SK-N-SH (cell line): ENCODE data around the gene TTC9. TPM values are rescaled to one million over a fixed set of nuclear protein-coding genes. Genes with fewer than 3 reads are reported as not detected.
A peak's percentile ranks its signal among the peaks of the same experiment; 100 is the strongest.

Experiments used
- CTCF ChIA-PET: fragments of 300-600, 350-600 bp; formaldehyde crosslinking; extraction: SDS; loops from one replicate; lab custom pipeline; 2021; lab: Yijun Ruan, JAX
- POLR2A ChIA-PET: fragments of 350-600 bp; sonication (Branson Sonifier 250); formaldehyde crosslinking; extraction: SDS; loops from one replicate; lab custom pipeline; 2020; ENCODE audit warnings: antibody characterized with exemption, inconsistent platforms; lab: Yijun Ruan, JAX
- DNase-seq: peaks from one replicate; pipeline ENCODE4 v3.0.0; 2012
- H2AFZ ChIP-seq: fragments of 200-600 bp; sonication (generic); 2 replicates; pipeline ENCODE4 v1.8.1; 2016; ENCODE audit warnings: antibody characterized with exemption, mild to moderate bottlenecking, low read depth
- H3F3A ChIP-seq: fragments of 200-600 bp; sonication (generic); replicated peaks from 2 replicates; pipeline ENCODE3; 2016; ENCODE audit warnings: antibody characterized with exemption, mild to moderate bottlenecking; ENCODE audit not compliant: insufficient read depth
- H3K27ac ChIP-seq, 2 experiments: fragments of 200-500 bp in 1 of 2; fragments of 200-600 bp in 1 of 2; sonication (Bioruptor generic) in 1 of 2; sonication (generic), shearing (Covaris generic) in 1 of 2; 2 replicates each; pipeline versions ENCODE4 v1.5.1 to v1.6.1; 2014 to 2016; ENCODE audit warnings: low read depth in 2 of 2, inconsistent platforms in 1 of 2, low read length in 1 of 2, mild to moderate bottlenecking in 1 of 2, mixed read lengths in 1 of 2
- H3K27me3 ChIP-seq: fragments of 200-600 bp; sonication (generic), shearing (Covaris generic); 2 replicates; pipeline ENCODE4 v1.6.1; 2016; ENCODE audit warnings: mixed run types; ENCODE audit not compliant: insufficient read depth
- H3K36me3 ChIP-seq, 2 experiments: fragments of 200-500 bp in 1 of 2; fragments of 200-600 bp in 1 of 2; sonication (Bioruptor generic) in 1 of 2; sonication (generic) in 1 of 2; replicated peaks in 1 of 2; 2 replicates each; pipeline versions ENCODE3 to v1.5.1; 2014 to 2016; ENCODE audit warnings: low read length in 1 of 2, mild to moderate bottlenecking in 1 of 2; ENCODE audit not compliant: insufficient read depth in 2 of 2, control insufficient read depth in 1 of 2
- H3K4me1 ChIP-seq, 2 experiments: fragments of 200-500 bp in 1 of 2; fragments of 200-600 bp in 1 of 2; sonication (Bioruptor generic) in 1 of 2; sonication (generic), shearing (Covaris generic) in 1 of 2; 2 replicates each; pipeline versions ENCODE4 v1.5.1 to v1.6.1; 2014 to 2016; ENCODE audit warnings: low read depth in 1 of 2, low read length in 1 of 2, mixed run types in 1 of 2; ENCODE audit not compliant: insufficient read depth in 2 of 2, control insufficient read depth in 1 of 2
- H3K4me2 ChIP-seq: fragments of 200-600 bp; sonication (generic), shearing (Covaris generic); 2 replicates; pipeline ENCODE4 v1.6.1; 2017; ENCODE audit warnings: mixed run types
- H3K4me3 ChIP-seq, 2 experiments: fragments of 200-500 bp in 1 of 2; fragments of 200-600 bp in 1 of 2; sonication (Bioruptor generic) in 1 of 2; sonication (generic), shearing (Covaris generic) in 1 of 2; 2 replicates each; pipeline versions ENCODE4 v1.5.1 to v1.8.1; 2014 to 2016; ENCODE audit warnings: low read depth in 2 of 2, inconsistent platforms in 1 of 2, low read length in 1 of 2, mild to moderate bottlenecking in 1 of 2, mixed read lengths in 1 of 2, moderate library complexity in 1 of 2
- H3K79me2 ChIP-seq: fragments of 200-600 bp; sonication (generic); 2 replicates; pipeline ENCODE4 v1.8.1; 2017; ENCODE audit warnings: mild to moderate bottlenecking; ENCODE audit not compliant: insufficient read depth
- H3K9ac ChIP-seq: fragments of 200-600 bp; sonication (generic); 2 replicates; pipeline ENCODE4 v1.6.1; 2017; ENCODE audit warnings: mixed run types
- H3K9me2 ChIP-seq: fragments of 200-600 bp; sonication (generic); 2 replicates; pipeline ENCODE4 v1.6.1; 2017; ENCODE audit warnings: mixed run types
- H3K9me3 ChIP-seq: fragments of 200-600 bp; sonication (generic); 2 replicates; pipeline ENCODE4 v1.6.1; 2017; ENCODE audit warnings: mixed run types, mild to moderate bottlenecking, moderate library complexity
- H4K20me1 ChIP-seq: fragments of 200-600 bp; sonication (generic); 2 replicates; pipeline ENCODE4 v1.6.1; 2017; ENCODE audit warnings: mild to moderate bottlenecking, mixed run types; ENCODE audit not compliant: insufficient read depth
- CTCF ChIP-seq: fragments of 200-600 bp; sonication (generic); IDR thresholded peaks from 2 replicates; pipeline ENCODE4 v1.6.1; 2017; ENCODE audit warnings: antibody characterized with exemption, mild to moderate bottlenecking, moderate library complexity
- ELF1 ChIP-seq: IDR thresholded peaks from 2 replicates; pipeline ENCODE4 v1.4.0; 2012
- EP300 ChIP-seq, 2 experiments: IDR thresholded peaks; 2 replicates each; pipeline versions ENCODE4 v1.4.0 to v1.6.1; 2012; ENCODE audit warnings: borderline replicate concordance in 1 of 2, low read depth in 1 of 2, low read length in 1 of 2
- FOSL2 ChIP-seq: IDR thresholded peaks from 2 replicates; pipeline ENCODE4 v1.4.0; 2012; ENCODE audit warnings: low read depth, mild to moderate bottlenecking, moderate library complexity, borderline replicate concordance
- FOXM1 ChIP-seq: IDR thresholded peaks from 2 replicates; pipeline ENCODE4 v1.4.0; 2012; ENCODE audit warnings: low read depth, mild to moderate bottlenecking
- GABPA ChIP-seq: IDR thresholded peaks from 2 replicates; pipeline ENCODE4 v1.4.0; 2012; ENCODE audit warnings: low read depth, mild to moderate bottlenecking
- GATA2 ChIP-seq: sonication (generic); formaldehyde crosslinking; IDR thresholded peaks from 2 replicates; pipeline ENCODE4 v1.5.0; 2020; ENCODE audit warnings: mild to moderate bottlenecking, missing genetic modification reagents
- MXI1 ChIP-seq: IDR thresholded peaks from 2 replicates; pipeline ENCODE4 v1.6.1; 2012; ENCODE audit warnings: mild to moderate bottlenecking, low read depth, low read length, improper control_type of control experiment
- NRF1 ChIP-seq: IDR thresholded peaks from 2 replicates; pipeline ENCODE4 v1.6.1; 2012; ENCODE audit warnings: low read depth, mild to moderate bottlenecking, low read length
- POLR2AphosphoS5 ChIP-seq: IDR thresholded peaks from 2 replicates; pipeline ENCODE4 v1.6.1; 2012; ENCODE audit warnings: low read depth, low read length
- RCOR1 ChIP-seq: fragments of 150-350 bp; IDR thresholded peaks from 2 replicates; pipeline ENCODE4 v1.6.1; 2017; ENCODE audit warnings: antibody characterized with exemption, low read length
- REST ChIP-seq: IDR thresholded peaks from 2 replicates; pipeline ENCODE4 v1.6.1; 2012; ENCODE audit warnings: mild to moderate bottlenecking, low read depth, low read length, moderate library complexity
- RFX5 ChIP-seq: IDR thresholded peaks from 2 replicates; pipeline ENCODE4 v1.6.1; 2012; ENCODE audit warnings: mild to moderate bottlenecking, improper control_type of control experiment, low read length
- RXRA ChIP-seq: IDR thresholded peaks from 2 replicates; pipeline ENCODE4 v1.4.0; 2012; ENCODE audit warnings: low read depth, mild to moderate bottlenecking, borderline replicate concordance
- SMC3 ChIP-seq: IDR thresholded peaks from 2 replicates; pipeline ENCODE4 v1.6.1; 2012; ENCODE audit warnings: low read depth, low read length, improper control_type of control experiment
- TAF1 ChIP-seq: IDR thresholded peaks from 2 replicates; pipeline ENCODE4 v1.6.1; 2012; ENCODE audit warnings: low read depth, mild to moderate bottlenecking, low read length, moderate library complexity, borderline replicate concordance
- TCF12 ChIP-seq: IDR thresholded peaks from 2 replicates; pipeline ENCODE4 v1.4.0; 2012
- USF2 ChIP-seq: fragments of 150-350 bp; IDR thresholded peaks from 2 replicates; pipeline ENCODE4 v1.6.1; 2017; ENCODE audit warnings: antibody characterized with exemption, low read length, low read depth, borderline replicate concordance
- YY1 ChIP-seq: IDR thresholded peaks from 2 replicates; pipeline ENCODE4 v1.4.0; 2012; ENCODE audit warnings: low read depth, mild to moderate bottlenecking
- WGBS: methylation state at CpG from one replicate; pipeline ENCODE4 v1.1.6; 2017; ENCODE audit warnings: low lambda C conversion rate; 5-methylcytosine and 5-hydroxymethylcytosine counted together
- polyA plus RNA-seq, 3 experiments: library from polyadenylated mRNA; depleted of rRNA; stranded (reverse); fragments of >200 nt; gene quantifications; 2 replicates each; pipeline ENCODE4 v1.2.3, GENCODE V29; 2012

Gene TTC9
- polyA plus RNA-seq, 1 of the 3 experiments (the other 2 are of a cell fraction), result 0.33 TPM

- Histone ChIP-seq H4K20me1 (no peaks in the 10 kb centered on the region), H3K4me2 (no peak overlapping the region), H3K79me2 (no peaks in the 10 kb centered on the region), H3K9me2 (no peaks in the 10 kb centered on the region), H3K9me3 (no peaks in the 10 kb centered on the region), H3K4me3 (no peak overlapping the region), H3K27me3 (no peaks in the 10 kb centered on the region), H3K36me3 (no peaks in the 10 kb centered on the region), H3K9ac (no peak overlapping the region), H2AFZ (no peak overlapping the region), H3F3A (no peaks in the 10 kb centered on the region), H3K4me1 (peaks cover 0 to 10% of the 10 kb centered on the region in 2 experiments; a peak in 1 of 4 replicates), H3K27ac (no peak overlapping the region)
- DNase-seq, result no peak
- no peak for TF ChIP-seq CTCF
- TF ChIP-seq SMC3, result no peak
- TF ChIP-seq TAF1, result no peak
- no peak for TF ChIP-seq FOSL2
- no peak for TF ChIP-seq YY1
- no peak for TF ChIP-seq GABPA
- TF ChIP-seq TCF12, result no peak
- no peak for TF ChIP-seq USF2
- no peak for TF ChIP-seq FOXM1
- TF ChIP-seq RFX5, result no peak
- no peak for TF ChIP-seq GATA2 (CRISPR knock-in tag)
- TF ChIP-seq MXI1, result no peak
- 78% methylated on average over 10 of the region's 10 CpGs for WGBS
- CTCF ChIA-PET, result no interaction called here
- POLR2A ChIA-PET, result no interaction called here
Measured at GRCh38 chr14:70692210-70692609, 50.5 kb downstream of the TTC9 start.

- no peak overlapping the region for H3K4me2 ChIP-seq
- no peak for DNase-seq
- ChIA-PET POLR2A (no interaction called here), CTCF (interaction anchor here (0.6 to 4.1 kb wide), 4 partner anchors 12 to 836 kb away, joined by 3 to 16 read pairs (median 4); no protein-coding TSS in a partner anchor)
- H3K36me3 ChIP-seq, result no peaks in the 10 kb centered on the region
- H3K27me3 ChIP-seq, result peaks cover under 1% of the 10 kb centered on the region; the same call in 1 of the 2 replicates
- H3K4me1 ChIP-seq, result peaks cover 0 to 10% of the 10 kb centered on the region in 2 experiments; a peak in 2 of 4 replicates
- H3F3A ChIP-seq, result no peaks in the 10 kb centered on the region
- WGBS, result 11% methylated on average over 2 of the region's 2 CpGs
- no peaks in the 10 kb centered on the region for H4K20me1 ChIP-seq
- no peaks in the 10 kb centered on the region for H3K9me3 ChIP-seq
- no peak overlapping the region for H2AFZ ChIP-seq
- no peak overlapping the region for H3K4me3 ChIP-seq
- H3K9me2 ChIP-seq, result no peaks in the 10 kb centered on the region
- no peaks in the 10 kb centered on the region for H3K79me2 ChIP-seq
- H3K27ac ChIP-seq, result peak overlapping the region in 1 of 2 experiments; percentile 24; a peak in 1 of 4 replicates
- no peak overlapping the region for H3K9ac ChIP-seq
- no peak for TF ChIP-seq NRF1
- TF ChIP-seq POLR2AphosphoS5, result no peak
- TF ChIP-seq CTCF, result no peak
- no peak for TF ChIP-seq RCOR1
- TF ChIP-seq RFX5, result no peak
- no peak for TF ChIP-seq ELF1
- no peak for TF ChIP-seq TAF1
- no peak for TF ChIP-seq REST
- TF ChIP-seq EP300 (IDR thresholded peaks at IDR 0.05; ENCODE audit: borderline replicate concordance in 1 of 2, low read depth in 1 of 2, low read length in 1 of 2), result no peak
- TF ChIP-seq YY1, result no peak
- TF ChIP-seq RXRA, result no peak
Measured at GRCh38 chr14:70696026-70696425, 54.3 kb downstream of the TTC9 start.
